Upper lobe of left lung (tissue), 6 donors: ENCODE measurements around the gene KIF13A. TPM values are rescaled to one million over a fixed set of nuclear protein-coding genes. Genes with fewer than 3 reads are reported as not detected.

ENCODE experiments used
- ATAC-seq, 2 donors: fragments of 200-7000 bp; cut with Tn5 transposase; one replicate each; pipeline ENCODE4 v1.9.1; 2022; ENCODE audit warnings: mild to moderate bottlenecking in 2 of 2, moderate library complexity in 2 of 2; ENCODE audit not compliant: low FRiP score in 2 of 2
- DNase-seq, 2 donors: peaks; one replicate each; pipeline ENCODE4 v3.0.0-alpha.2; 2019 to 2020
- H3K27ac ChIP-seq, 4 donors: fragments of 200-600 bp; sonication (generic); one replicate each; pipeline ENCODE4 v1.5.1; 2016 to 2019
- H3K27me3 ChIP-seq, 4 donors: fragments of 200-600 bp; sonication (generic); one replicate each; pipeline ENCODE4 v1.5.1; 2017 to 2019
- H3K36me3 ChIP-seq, 4 donors: fragments of 200-600 bp; sonication (generic); one replicate each; pipeline ENCODE4 v1.5.1; 2016 to 2019
- H3K4me1 ChIP-seq, 4 donors: fragments of 200-600 bp; sonication (generic); one replicate each; pipeline ENCODE4 v1.5.1; 2018 to 2019
- H3K4me3 ChIP-seq, 4 donors: fragments of 200-600 bp; sonication (generic); one replicate each; pipeline ENCODE4 v1.5.1; 2017 to 2019; ENCODE audit warnings: mild to moderate bottlenecking in 2 of 4, moderate library complexity in 1 of 4
- H3K9me3 ChIP-seq, 4 donors: fragments of 200-600 bp; sonication (generic); one replicate each; pipeline ENCODE4 v1.5.1; 2018 to 2019
- EP300 ChIP-seq, 4 donors: sonication (generic); formaldehyde crosslinking; IDR thresholded peaks; one replicate each; pipeline ENCODE4 v1.5.1; 2017; ENCODE audit warnings: antibody characterized with exemption in 4 of 4, control low read depth in 2 of 4
- POLR2A ChIP-seq, 4 donors: fragments of 450-650 bp; IDR thresholded peaks; one replicate each; pipeline ENCODE4 v1.5.1; 2016 to 2017; ENCODE audit warnings: antibody characterized with exemption in 4 of 4, mild to moderate bottlenecking in 2 of 4
- POLR2AphosphoS5 ChIP-seq, 2 donors: sonication (generic); formaldehyde crosslinking; IDR thresholded peaks; one replicate each; pipeline ENCODE4 v1.5.1; 2017; ENCODE audit warnings: antibody characterized with exemption in 2 of 2
- WGBS, 2 donors: methylation state at CpG; one replicate each; pipeline ENCODE4 v1.1.5; 2017 to 2018; 5-methylcytosine and 5-hydroxymethylcytosine counted together
- total RNA-seq, 6 donors: library from RNA; depleted of rRNA in 4 of 6; stranded (reverse); fragments of >200 nt in 4 of 6; gene quantifications; one replicate each; pipeline versions ENCODE4 v1.1.0 to v1.2.1, GENCODE V29; 2016 to 2021
- TF ChIP-seq, protein P1 (sequence below), 6 experiments: fragments of 450-650 bp in 4 of 6; fragments of 200-600 bp in 2 of 6; sonication (generic) in 2 of 6; IDR thresholded peaks; one replicate each; pipeline ENCODE4 v1.5.1; 2016 to 2019; ENCODE audit warnings: antibody characterized with exemption in 6 of 6
- donor health status: DM: no; HTN: no; CAD: no; lungs with moderate emphysema.
- donor health status: DM: no; HTN: yes; CAD: no; lungs with severe emphysema.

The KIF13A gene
- total RNA-seq, 6 donors from 2014 or later, result 35.8 to 59.9 (median 49.0) TPM

DNA sequence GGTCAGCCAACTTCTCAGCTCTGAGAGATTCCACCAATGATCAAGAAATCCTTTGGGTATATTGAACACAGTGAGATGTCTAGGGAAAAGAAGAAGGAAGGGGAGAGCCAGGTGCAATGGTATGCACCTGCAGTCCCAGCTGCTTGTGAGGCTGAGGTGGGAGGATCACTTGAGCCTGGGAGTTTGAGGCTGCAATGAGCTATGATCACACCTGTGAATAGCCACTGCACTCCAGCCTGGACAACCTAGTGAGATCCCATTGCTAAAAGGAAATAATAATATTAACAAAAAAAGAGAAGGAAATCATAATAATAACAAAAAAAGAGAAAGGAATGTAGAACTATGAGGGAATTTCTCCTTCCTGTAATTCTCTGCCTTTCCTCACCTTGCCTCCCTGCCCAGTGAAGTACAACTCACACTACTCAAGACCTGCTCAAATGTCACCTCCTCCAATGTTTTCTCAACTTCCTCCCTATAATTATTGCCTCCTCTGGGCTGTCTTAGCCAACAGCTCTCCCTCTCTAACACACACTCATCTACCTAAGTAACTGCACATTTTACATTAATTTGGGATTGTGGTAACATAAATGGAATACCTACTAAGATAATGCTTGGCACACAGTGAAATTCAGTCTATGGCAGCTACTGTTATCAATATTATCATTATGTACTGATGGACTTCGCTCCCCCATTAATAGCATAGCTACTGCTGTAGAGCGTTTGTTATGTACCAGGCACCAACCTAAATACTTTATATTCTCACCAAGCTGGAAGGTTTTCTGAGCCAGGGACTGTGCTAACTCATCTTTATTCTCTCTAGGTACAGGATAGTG is 103.6 kb downstream of the KIF13A start:
- H3K4me3 ChIP-seq, result no peak overlapping the region
- H3K4me1 ChIP-seq, result peaks cover 23 to 41% (median 34%) of the 10 kb centered on the region in 4 donors
- H3K36me3 ChIP-seq, result no peaks in the 10 kb centered on the region
- DNase-seq (no peak), ATAC-seq (peak in 1 of 2 donors; percentile 38)
- no peaks in the 10 kb centered on the region for H3K27me3 ChIP-seq
- H3K27ac ChIP-seq, result peak overlapping the region in 3 of 4 donors; percentile 43 to 68 (median 57)
- WGBS, 2 donors, result 87 to 97% methylated on average over 2 of the region's 2 CpGs
- no peaks in the 10 kb centered on the region for H3K9me3 ChIP-seq
- no peak for TF ChIP-seq EP300 (IDR thresholded peaks at IDR 0.05)
- TF ChIP-seq, protein P1, sequence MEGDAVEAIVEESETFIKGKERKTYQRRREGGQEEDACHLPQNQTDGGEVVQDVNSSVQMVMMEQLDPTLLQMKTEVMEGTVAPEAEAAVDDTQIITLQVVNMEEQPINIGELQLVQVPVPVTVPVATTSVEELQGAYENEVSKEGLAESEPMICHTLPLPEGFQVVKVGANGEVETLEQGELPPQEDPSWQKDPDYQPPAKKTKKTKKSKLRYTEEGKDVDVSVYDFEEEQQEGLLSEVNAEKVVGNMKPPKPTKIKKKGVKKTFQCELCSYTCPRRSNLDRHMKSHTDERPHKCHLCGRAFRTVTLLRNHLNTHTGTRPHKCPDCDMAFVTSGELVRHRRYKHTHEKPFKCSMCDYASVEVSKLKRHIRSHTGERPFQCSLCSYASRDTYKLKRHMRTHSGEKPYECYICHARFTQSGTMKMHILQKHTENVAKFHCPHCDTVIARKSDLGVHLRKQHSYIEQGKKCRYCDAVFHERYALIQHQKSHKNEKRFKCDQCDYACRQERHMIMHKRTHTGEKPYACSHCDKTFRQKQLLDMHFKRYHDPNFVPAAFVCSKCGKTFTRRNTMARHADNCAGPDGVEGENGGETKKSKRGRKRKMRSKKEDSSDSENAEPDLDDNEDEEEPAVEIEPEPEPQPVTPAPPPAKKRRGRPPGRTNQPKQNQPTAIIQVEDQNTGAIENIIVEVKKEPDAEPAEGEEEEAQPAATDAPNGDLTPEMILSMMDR (IDR thresholded peaks at IDR 0.05), result no peak
- TF ChIP-seq POLR2AphosphoS5 (IDR thresholded peaks at IDR 0.05), result no peak
- no peak for TF ChIP-seq POLR2A (IDR thresholded peaks at IDR 0.05)

DNA sequence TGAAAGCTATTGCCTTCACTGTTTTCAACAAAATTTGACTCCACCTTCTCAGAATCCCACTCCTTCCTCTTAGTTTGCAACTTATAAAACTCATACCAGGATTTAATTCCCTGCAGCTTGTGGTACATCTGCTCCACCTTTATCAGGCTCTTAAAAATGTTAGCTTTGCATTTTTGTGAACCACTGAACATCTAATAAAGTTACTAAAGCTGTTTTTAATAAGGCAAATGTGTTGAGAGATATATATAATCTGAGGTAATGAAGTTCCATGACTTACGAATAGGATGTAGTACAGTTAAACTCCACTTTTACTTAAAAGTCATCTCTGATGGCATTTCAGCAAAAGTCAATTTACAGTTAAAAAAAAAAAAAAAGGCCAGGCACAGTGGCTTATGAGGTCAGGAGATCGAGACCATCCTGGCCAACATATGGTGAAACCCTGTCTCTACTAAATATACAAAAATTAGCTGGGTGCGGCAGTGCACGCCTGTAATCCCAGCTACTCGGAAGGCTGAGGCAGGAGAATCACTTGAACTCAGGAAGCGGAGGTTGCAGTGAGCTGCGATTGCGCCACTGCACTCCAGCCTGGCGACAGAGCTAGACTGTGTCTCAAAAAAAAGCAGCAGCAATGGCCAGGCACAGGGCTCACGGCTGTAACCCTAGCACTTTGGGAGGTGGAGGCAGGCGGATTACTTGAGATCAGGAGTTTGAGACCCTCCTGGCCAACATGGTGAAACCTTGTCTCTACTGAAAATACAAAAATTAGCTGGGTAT is 106.2 kb downstream of the KIF13A start:
- peaks cover 23 to 44% (median 37%) of the 10 kb centered on the region in 4 donors for H3K4me1 ChIP-seq
- no peaks in the 10 kb centered on the region for H3K36me3 ChIP-seq
- DNase-seq (peak; percentile 54 to 90), ATAC-seq (peak in 1 of 2 donors; percentile 45)
- H3K27ac ChIP-seq, result peak overlapping the region in 3 of 4 donors; percentile 3 to 63 (median 59)
- 51 to 68% methylated on average over 11 of the region's 11 CpGs for WGBS, 2 donors
- no peak overlapping the region for H3K4me3 ChIP-seq
- H3K9me3 ChIP-seq, result no peaks in the 10 kb centered on the region
- TF ChIP-seq POLR2AphosphoS5 (IDR thresholded peaks at IDR 0.05) (peak in 1 of 2 donors; percentile 44), POLR2A (IDR thresholded peaks at IDR 0.05) (no peak)
- no peaks in the 10 kb centered on the region for H3K27me3 ChIP-seq

DNA sequence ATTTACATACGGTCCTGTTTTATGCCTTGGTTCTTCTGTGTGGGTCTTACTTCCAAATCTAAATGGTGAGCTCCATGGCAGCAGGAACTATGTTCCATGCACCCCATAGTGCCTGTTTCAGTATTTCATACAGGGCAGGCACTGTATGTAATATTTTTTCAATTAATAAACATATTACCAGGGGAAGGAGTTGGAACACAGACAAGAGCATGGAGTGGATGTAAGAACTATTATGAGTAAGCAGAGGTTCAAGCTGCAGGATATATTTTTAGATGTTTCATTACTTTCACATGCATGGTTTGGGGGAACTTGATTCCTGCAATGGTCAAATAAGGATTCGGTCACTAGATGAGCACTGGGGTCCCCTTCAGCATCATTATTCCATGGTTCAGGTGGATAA is 108.3 kb downstream of the KIF13A start:
- Histone ChIP-seq H3K27me3 (no peaks in the 10 kb centered on the region), H3K36me3 (no peaks in the 10 kb centered on the region), H3K4me3 (no peak overlapping the region), H3K4me1 (peaks cover 10 to 27% (median 22%) of the 10 kb centered on the region in 4 donors), H3K9me3 (no peaks in the 10 kb centered on the region), H3K27ac (no peak overlapping the region)
- 92 to 95% methylated on average over 2 of the region's 2 CpGs for WGBS, 2 donors
- TF ChIP-seq POLR2A (IDR thresholded peaks at IDR 0.05) (no peak), POLR2AphosphoS5 (IDR thresholded peaks at IDR 0.05) (no peak), EP300 (IDR thresholded peaks at IDR 0.05) (no peak)
- TF ChIP-seq, protein P1 (IDR thresholded peaks at IDR 0.05), result no peak
- ATAC-seq (no peak), DNase-seq (no peak)

DNA sequence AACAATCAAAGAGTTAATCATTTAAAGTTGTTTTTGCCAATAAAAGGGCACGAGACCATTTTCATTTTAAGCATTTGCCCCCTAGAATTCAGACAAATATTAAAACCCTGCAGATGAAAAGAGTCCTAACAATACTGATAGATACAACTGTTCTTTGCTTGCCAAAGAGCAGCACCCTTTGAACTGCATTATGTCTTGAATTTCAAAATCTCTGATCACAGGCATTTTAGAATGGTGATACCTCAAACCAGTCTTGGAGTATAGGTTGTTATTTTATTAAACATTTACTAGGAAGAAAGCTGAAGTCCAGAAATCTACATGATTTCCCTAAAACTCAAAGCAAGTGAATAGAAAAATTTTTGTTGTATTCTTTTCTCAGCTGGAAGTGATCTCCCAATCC is 108.7 kb downstream of the KIF13A start:
- DNase-seq, result no peak
- ATAC-seq, result no peak
- 69 to 76% methylated on average over 1 of the region's 1 CpG for WGBS, 2 donors
- Histone ChIP-seq H3K27ac (no peak overlapping the region), H3K4me1 (peaks cover 5 to 23% (median 17%) of the 10 kb centered on the region in 4 donors), H3K36me3 (no peaks in the 10 kb centered on the region), H3K9me3 (no peaks in the 10 kb centered on the region), H3K27me3 (no peaks in the 10 kb centered on the region), H3K4me3 (no peak overlapping the region)
- TF ChIP-seq EP300 (IDR thresholded peaks at IDR 0.05) (no peak), POLR2AphosphoS5 (IDR thresholded peaks at IDR 0.05) (no peak), POLR2A (IDR thresholded peaks at IDR 0.05) (no peak)
- TF ChIP-seq, protein P1 (IDR thresholded peaks at IDR 0.05), result no peak

DNA sequence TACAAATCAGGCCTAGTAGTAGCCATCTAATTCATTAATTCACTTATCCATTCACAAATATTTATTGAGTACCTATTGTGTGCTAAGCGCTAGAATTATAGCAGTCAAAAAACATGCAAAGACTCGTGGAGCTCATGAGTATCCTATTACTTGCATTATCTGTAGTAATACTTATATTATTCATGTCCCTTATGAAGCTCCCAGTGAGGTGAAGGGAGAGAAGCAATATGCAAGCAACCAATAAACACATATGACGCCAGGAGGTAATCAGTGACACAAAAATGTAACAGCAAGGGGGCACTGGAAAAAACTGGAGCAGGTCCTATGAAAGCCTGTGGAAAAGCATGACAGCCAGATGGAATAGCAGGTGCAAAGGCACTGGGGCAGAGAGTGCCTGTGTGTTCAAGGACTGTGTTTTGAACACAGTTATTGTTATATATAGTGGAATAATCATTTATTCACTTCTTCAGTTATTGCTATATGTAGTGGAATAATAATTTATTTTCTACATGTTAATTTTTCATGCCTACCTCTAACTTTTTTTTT is 109.5 kb downstream of the KIF13A start:
- 87 to 94% methylated on average over 3 of the region's 3 CpGs for WGBS, 2 donors
- Histone ChIP-seq H3K4me3 (no peak overlapping the region), H3K9me3 (no peaks in the 10 kb centered on the region), H3K36me3 (no peaks in the 10 kb centered on the region), H3K4me1 (peaks cover 0 to 19% (median 15%) of the 10 kb centered on the region in 4 donors), H3K27me3 (no peaks in the 10 kb centered on the region), H3K27ac (no peak overlapping the region)
- DNase-seq (no peak), ATAC-seq (no peak)
- TF ChIP-seq POLR2AphosphoS5 (IDR thresholded peaks at IDR 0.05), result no peak
- no peak for TF ChIP-seq POLR2A (IDR thresholded peaks at IDR 0.05)
- TF ChIP-seq, protein P1 (IDR thresholded peaks at IDR 0.05), result no peak
